Stimulated activated CD4-positive, alpha-beta T cell treated with anti-CD3 and anti-CD28 coated beads, TNF-alpha, amount 100 ng/mL, for 4 hours (primary cell): ENCODE measurements around the gene ADAMTS1.

Experiments used
- DNase-seq, 3 experiments: peaks; one replicate each; pipeline ENCODE4 v3.0.0-alpha.2; 2020; ENCODE audit warnings: low read depth in 3 of 3

Gene ADAMTS1

DNA sequence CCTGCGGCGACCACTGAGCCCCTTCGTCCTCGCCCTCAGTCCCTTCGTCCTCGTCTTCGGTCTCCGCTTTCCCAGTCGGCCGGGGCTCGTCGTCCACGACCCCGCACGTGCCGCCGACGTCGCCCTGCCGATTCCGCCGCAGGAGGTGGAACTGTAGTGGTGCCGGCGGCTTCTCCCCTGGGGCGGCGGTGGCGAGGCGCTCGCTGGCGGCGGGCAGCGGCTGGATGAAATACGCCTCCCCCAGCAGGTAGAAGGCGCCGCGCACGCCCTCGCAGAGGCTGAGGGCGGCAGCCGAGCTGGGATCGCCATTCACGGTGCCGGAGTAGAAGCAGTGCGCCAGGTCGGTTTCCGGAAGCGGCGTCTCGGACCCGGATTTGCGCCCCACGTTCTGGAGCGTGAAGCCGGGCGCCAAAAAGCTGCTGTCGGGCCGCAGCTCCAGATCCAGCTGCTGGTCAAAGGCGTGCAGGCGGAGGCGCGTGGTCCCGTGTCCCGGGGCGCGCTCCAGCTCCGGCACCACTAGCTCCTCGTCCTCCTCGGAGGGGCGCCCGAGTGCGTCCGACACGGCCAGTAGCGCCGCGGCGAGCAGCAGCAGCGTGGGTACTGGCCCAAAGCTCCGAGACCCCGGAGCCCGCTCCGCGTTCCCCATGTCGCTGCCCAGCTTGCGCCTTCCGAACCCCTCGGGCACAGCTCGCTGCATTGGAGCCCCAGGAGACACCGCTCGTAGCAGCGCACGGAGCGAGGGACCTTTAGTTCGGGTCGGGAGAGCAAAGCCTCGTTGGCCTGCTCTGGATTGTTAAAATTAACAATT lies 747 bp downstream of the ADAMTS1 start:
- no peak for DNase-seq

DNA sequence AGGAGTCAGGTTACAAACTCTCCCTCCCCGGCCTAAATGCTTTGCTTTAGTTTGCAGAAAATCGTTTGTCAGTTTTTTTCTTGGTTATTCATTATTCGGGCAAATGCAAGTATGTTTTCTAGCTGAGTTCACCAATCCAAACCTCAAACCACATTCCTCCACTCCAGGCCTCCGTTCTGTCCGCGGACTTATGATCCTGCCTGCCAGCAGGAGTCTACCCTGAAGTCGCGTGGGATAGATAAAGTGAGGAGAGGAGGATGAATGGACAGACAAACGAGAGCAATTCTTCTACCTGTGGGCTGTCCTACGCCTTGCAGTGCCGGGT lies 1.3 kb downstream of the ADAMTS1 start:
- no peak for DNase-seq

DNA sequence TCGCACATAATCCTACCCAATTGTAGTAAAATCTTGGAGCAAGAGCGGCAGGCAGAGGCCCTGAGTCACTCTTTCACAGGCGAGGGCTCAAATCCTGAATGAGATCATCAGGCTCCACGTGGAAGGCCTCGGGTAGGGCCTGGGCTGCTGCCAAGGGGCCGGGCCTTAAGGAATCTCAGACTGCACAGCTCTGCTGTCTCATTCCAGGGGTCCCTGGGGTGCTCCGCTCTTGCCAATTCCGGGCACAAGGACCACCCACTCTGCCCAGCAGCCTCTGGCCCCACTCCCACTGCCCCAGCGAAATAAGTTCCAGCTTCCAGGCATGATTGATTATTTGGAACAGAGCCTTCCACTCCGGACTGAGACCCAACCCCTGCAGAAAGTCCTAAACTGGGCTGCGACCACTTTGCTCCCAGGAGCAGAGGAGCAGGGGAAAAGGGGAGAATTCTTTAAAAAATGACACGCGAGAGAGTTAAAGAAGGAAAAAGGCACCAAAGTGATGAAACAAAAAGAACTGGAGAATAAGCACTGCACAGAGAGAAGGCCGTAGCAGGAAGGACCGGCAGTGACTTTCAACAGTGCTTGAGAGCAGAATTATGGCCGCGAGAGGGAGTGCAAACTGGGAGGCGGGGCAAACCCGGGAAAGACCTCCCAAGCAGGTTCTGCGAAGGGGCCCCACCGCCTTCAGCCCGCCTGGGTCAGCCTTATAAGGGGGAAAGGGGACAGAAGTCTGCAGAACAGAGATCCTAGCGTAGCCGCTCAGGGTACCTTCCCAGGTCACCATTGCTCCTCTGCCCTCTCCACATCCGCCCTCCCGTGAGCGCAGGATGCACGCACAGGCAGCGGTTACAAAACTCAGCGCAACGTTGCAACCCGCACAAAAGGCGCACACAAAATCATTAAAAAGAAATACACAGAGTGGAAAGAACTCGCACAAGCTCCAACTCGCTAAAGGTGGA lies 2.0 kb downstream of the ADAMTS1 start:
- no peak for DNase-seq

DNA sequence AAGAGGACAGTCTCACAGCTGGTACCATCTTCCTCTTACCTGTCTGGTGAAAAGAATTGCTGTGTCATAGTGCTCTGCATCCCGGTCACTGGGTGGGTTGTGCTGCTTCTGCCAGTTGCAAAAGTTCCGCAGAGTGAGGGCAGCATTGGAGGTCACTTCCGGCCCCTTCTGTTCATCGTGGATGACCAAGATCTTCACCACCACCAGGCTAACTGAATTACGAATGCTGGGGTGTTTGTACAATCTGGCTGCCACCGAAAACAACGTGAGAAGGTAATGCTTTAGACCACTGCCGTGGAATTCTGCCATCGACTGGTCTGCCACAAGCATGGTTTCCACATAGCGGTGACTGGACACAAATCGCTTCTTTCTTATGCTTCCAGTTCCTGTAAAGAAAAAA lies 2.9 kb downstream of the ADAMTS1 start:
- DNase-seq: no peak

DNA sequence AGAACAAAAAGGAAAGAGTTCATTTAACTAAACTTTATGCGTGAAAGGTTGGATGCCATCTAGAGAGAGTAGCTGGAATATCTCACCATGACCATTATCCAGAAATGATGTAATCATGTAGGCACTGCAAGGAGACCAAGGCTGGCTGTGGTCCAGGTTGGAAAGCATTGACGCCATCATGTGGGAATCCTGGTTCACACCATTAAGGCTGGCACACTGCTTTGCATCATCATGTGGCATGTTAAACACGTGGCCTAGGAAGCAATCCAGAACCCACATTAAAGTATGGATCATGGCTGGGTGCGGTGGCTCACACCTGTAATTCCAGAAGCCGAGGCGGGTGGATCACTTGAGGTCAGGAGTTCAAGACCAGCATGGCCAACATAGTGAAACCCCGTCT lies 4.3 kb downstream of the ADAMTS1 start:
- no peak for DNase-seq

DNA sequence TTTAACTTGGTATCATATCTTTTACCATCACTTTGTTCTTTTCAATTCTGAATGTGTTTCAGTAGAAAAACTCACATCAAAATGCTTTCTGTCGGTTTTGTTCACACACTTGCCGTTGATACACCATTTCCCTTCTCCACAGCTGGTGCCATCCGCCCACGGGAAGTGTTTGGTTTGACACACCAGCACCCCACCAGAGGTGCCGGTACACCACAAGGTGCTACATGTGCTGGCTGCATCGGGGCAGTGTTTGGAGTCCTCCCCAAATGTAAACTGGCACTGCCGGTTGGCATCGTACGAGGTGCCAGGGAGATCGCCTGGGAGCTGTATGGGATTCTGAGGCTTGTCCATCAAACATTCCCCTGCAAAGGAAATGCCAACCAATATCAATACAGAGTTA lies 5.0 kb downstream of the ADAMTS1 start:
- no peak for DNase-seq

DNA sequence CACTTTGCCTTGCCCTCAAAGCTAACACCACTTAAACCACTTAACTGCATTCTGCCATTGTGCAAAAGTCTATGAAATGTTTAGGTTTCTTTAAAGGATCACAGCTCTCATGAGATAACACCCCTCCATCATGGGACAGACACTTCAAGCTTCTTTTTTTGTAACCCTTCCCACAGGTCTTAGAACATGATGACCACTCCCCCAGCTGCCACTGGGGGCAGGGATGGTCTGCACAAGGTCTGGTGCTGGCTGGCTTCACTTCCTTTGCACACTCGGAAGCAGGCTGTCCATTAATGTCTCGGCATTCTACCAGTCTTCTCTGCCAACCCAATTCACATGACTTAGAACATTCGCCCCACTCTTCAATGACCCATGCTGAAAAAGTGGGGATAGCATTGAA lies 7.7 kb downstream of the ADAMTS1 start:
- DNase-seq: no peak

DNA sequence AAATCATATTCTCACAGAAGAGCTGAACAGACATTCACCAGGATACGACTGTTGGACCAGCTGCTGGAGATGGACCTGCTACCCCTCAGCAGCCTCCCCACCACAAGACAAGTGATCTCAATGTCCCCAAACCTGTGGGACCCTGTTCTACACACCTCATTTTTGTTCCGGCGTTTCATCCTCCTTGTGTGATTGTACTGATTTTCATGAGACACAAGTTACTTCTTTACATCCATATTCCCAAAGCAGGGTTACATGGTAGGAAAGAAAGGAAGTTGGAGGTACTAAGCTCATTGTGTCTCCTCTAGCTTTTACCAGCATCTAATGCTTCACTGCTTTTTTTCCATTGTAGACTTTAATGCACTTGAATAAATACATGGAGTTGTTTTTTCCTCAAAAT lies 8.7 kb downstream of the ADAMTS1 start:
- no peak for DNase-seq

DNA sequence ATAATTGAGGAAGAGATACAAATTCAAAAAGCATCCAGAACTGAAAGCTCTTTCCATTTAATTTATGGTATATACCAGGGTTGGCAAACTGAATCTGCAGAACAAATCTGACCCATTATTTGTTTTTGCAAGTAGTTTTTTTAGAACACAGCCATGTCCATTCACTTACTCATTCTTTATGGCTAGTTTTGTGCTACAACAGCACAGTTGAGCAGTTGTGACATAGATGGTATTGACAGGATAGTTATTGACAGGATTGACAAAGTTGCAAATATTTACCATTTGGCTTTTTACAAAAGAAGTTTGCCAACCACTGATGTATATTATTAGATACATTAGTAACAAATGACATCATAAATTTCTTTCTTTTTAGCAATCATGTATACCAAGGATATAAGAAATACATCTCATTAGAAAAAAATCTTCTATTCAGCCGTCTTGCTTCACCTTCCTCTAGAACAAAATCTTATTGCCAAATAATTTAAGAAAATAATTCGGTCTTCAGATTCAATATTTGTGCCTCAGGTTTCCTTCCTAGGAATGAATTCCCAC lies 9.4 kb downstream of the ADAMTS1 start:
- DNase-seq: no peak

DNA sequence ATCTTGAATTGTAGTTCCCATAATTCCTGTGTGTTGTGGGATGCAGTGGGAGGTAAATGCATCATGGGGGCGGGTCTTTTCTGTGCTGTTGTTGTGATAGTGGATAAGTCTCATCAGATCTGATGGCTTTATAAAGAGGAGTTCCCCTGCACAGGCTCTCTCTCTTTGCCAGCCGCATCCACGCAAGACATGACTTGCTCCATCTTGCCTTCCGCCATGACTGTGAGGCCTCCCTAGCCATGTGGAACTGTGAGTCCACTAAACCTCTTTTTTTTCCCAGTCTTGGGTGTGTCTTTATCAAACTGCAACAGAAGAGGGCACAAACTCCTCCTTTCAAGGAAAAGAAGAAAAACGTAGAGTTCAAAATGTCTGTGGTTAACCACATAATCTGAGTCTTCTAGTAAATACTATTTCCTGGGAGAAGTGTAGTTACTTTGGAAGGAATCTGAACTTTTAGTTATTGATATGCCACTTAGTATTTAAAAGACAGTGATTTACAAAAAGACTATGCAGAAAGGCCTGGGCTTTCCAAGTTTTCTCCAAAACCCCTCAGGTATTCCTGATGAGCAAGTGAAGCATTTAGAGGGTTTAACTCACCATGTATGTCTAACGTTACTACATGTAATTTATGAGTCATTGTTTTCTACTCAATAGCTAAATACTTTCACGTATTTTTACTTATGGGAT lies 10.0 kb downstream of the ADAMTS1 start:
- DNase-seq: no peak

DNA sequence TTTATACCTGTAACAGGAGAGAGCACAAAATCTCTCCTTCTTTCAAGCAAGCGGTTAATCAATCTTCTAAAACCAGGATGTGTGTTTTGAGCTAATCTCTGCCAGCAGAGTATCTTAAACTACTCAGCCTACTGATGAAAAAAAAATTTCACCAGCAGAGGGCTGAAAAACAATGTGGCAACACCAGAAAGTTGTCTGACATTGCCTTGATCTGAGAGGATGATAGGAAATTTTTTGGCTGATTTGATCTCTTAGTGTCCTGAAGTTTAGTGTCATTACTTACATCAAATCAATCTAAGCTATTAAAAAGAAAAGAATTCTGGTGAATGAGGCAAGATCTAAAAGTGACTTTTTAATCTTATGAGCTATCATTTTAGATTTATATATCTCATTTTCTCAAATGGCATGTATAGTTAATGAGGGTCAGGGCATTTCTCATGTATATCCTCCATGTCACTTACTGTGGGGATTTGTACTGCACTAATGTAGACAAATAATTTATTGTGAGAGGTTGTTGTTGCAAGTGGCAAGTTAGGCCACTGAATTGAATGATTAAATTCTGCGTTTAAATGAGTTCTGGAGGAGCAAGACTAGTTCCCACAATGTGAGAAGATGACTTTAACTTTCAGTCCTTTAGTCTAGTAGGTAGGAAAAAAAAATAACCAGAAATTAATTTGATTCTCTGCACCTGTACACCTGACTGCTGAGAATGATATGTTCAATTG lies 10.9 kb downstream of the ADAMTS1 start:
- no peak for DNase-seq

DNA sequence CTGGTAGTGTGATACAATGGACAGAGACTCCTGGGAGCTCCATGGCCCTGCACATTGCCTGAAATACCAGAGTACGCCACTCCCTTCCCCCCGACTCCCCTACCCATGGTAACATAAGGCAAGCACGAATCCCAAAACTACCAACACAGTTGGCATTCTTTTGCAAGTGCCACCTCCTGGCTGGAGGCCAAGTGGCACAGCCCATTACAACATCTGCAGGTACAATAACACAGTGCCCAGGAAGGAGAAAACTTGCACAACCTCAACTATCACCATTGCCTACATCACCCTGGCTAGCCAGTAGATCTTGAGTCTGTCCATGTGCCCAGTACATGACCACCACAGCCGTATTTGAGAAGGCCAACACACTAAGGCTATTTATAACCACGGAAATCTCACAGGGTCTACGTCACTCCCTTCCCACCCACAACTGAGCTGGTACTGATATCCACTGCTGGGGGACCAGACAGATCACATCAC lies 11.7 kb downstream of the ADAMTS1 start:
- no peak for DNase-seq

DNA sequence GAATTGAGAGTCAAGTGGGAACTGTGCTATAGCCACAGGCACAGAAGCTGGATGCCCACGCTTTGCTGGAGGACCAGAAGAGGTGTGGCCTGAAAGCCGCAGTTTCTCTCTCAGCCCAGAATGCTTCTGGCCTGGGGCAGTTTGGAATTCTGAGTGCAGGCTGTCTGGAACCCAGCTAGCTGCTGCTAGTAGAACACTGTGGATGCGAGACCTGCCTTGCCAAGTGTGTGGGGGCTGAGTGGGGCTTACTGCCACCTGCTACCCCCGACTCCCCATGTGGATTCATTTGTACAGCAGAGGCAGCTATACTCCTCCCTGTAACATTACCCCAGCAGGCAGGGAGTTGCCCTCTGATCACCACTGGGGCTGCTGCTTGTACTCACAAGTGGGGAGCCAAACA lies 12.2 kb downstream of the ADAMTS1 start:
- DNase-seq: no peak

DNA sequence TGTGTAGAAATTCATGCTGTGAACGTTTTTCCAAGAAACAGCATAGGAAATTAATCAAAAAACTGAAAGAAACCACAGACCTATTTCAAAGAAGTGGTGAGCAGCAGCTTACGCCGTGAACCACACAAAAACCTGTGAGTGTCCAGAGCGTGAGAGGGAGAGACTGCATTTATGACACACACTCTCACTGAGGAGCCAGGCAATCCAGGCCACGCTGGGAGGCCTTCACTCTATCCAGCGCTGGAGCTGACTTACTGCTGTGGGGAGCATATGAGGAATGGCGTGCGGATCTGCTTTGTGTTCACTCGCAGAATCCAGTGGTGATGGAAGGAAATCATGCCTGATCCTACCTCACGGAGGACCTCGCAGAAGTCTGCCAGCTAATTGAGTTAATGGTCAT lies 12.7 kb downstream of the ADAMTS1 start:
- no peak for DNase-seq

DNA sequence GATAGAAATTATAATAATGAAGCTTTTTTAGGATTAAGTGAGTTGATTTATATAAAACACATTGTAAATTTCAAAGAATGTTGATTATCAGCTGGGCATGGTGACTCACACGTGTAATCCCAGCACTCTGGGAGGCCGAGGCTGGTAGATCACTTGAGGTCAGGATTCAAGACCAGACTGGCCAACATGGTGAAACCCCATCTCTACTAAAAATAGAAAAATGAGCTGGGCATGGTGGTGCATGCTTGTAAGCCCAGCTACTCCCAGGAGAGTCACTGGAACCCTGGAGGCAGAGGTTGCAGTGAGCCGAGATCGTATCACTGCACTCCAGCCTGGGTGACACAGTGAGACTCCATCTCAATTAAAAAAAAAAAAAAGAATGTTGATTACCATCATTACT lies 18.4 kb downstream of the ADAMTS1 start:
- no peak for DNase-seq

DNA sequence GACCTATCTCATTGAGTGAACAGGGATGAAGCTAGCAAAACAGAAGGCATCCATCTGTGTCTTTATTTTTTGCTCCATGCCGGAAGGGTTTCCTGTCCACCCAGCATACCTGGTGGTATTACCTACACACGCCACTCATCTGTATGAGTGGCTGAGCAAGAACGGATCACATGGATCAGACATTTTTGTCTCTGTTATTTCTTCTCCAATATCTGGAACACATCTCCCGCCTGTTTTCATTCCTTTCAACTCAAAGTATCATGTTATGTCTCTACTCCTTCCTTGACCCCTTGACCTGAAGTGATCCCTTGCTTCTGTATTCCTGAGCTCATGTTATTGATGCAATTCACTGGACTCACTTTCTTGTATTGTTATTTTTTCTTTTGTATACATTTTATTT lies 24.7 kb downstream of the ADAMTS1 start:
- DNase-seq: no peak

DNA sequence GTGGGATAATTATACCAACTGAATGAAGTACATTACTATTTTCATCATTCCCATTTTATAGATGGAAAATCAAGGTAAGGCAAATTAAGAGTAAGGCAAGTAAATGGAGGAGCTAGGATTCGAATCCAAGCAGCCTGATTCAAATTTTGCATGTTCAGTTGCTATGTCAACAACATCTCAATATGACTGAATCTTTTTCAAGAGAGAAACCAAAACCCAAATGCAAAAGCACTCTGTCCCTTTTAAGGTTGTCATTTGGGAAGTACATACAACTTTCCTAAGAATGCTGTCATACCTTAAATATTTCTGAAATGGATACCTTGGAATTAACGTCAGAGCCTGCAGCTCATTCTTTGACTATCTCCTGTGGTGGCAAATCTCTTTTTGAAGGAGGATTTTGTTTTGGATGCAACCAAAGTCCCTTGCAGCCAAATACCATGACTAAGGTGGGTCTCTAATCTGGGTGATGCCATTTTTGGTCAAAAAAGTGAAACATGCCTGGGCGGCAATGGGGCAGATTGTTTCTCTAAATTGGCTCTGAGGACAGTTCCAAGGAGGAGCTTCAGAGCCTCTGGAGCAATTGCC lies 25.4 kb downstream of the ADAMTS1 start:
- no peak for DNase-seq

DNA sequence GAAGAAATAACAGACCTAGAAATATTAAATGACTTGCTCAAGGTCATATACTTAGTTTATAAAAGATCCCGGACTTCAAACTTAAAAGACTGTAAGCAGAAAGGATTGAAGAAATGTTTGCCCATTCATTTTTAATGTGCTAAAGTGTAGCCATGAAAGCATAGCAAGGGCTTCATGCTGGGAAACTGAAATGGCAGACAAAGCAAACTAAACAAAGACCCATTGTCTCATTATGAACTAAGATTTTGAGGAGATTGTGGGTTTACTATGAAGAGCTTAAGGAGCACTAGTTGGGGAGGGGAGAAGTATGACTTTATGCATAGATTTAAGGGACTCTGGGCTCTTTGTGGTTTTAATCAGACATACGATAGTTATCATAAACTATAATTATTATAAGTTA lies 26.3 kb downstream of the ADAMTS1 start:
- no peak for DNase-seq

DNA sequence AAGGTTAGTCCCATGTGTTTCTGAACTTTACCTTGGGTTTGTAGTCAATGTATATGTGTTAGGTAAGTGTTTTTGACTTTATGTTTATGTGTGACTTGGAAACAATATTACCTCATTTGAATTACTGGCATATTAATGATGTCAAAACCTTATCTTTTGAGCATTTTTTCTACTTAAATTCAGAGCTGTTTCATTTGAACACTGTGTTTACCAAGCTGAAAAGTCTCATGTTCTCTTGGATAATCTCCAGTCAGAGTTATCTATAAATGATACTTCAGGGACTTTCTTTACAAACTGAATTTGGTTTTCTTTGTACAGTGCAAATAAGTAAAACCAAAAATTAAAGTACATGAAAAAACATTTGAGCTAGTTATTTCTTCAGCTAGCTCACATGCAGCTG lies 30.0 kb downstream of the ADAMTS1 start:
- DNase-seq: no peak

DNA sequence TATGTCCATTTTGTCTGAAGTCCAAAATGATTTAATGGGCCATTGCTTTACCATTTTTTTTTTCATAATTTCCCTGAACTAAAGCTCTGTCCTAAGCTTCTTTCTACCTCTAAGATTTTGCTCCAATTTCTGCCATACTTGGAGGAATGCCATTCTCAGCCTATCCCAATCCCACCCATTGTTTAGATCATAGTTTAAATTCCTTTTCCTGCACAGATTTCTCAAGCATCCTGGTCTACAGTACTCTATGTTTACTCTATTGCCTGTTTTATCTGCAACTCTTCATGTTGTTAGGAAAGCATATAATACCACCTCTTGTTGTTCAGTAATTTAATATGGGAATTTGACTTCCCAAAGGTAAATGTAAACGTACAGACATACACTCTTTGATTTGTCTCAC lies 30.8 kb downstream of the ADAMTS1 start:
- DNase-seq: no peak

DNA sequence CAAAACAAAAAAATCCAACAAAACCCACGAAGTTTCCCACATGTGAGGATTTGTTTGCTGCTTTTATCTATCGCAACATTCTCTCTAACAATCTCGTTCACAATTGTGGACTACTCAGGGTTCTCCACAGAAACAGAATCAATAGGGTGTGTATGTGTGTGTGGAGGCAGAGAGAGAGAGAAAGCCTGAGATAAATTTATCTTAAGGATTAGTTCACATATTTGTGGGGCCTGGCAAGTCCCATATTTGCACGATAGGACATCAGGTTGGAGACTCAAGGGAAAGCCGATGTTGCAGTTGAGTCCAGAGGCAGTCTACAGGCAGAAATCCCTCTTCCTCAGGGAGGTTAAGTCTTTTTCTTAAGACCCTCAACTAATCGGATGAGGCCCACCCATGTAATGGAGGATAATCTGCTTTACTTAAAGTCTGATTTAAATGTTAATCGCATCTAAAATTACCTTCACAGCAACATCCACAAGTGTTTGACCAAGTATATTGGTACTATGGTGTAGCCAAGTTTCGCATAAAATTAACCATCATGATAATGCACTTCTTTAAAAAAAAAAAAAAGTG lies 31.7 kb downstream of the ADAMTS1 start:
- DNase-seq: no peak
